Measurements from ENCODE around the gene NUAK1.

NUAK1 gene

GRCh38 chr12:106080791-106081170 is 58.0 kb downstream of the NUAK1 start:
- Histone ChIP-seq H3K9me3 (ENCODE audit: severe bottlenecking) (no peaks in the 10 kb centered on the region), H3K27ac (no peak overlapping the region), H3K27me3 (ENCODE audit: insufficient read depth, low read depth, severe bottlenecking) (no peaks in the 10 kb centered on the region), H3K36me3 (no peaks in the 10 kb centered on the region), H3K4me3 (ENCODE audit: low read depth, low read length) (no peak overlapping the region)
- TF ChIP-seq, protein P1, sequence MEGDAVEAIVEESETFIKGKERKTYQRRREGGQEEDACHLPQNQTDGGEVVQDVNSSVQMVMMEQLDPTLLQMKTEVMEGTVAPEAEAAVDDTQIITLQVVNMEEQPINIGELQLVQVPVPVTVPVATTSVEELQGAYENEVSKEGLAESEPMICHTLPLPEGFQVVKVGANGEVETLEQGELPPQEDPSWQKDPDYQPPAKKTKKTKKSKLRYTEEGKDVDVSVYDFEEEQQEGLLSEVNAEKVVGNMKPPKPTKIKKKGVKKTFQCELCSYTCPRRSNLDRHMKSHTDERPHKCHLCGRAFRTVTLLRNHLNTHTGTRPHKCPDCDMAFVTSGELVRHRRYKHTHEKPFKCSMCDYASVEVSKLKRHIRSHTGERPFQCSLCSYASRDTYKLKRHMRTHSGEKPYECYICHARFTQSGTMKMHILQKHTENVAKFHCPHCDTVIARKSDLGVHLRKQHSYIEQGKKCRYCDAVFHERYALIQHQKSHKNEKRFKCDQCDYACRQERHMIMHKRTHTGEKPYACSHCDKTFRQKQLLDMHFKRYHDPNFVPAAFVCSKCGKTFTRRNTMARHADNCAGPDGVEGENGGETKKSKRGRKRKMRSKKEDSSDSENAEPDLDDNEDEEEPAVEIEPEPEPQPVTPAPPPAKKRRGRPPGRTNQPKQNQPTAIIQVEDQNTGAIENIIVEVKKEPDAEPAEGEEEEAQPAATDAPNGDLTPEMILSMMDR (IDR thresholded peaks at IDR 0.05; ENCODE audit: low read depth, low read length) = no peak
- no peak for DNase-seq

DNA sequence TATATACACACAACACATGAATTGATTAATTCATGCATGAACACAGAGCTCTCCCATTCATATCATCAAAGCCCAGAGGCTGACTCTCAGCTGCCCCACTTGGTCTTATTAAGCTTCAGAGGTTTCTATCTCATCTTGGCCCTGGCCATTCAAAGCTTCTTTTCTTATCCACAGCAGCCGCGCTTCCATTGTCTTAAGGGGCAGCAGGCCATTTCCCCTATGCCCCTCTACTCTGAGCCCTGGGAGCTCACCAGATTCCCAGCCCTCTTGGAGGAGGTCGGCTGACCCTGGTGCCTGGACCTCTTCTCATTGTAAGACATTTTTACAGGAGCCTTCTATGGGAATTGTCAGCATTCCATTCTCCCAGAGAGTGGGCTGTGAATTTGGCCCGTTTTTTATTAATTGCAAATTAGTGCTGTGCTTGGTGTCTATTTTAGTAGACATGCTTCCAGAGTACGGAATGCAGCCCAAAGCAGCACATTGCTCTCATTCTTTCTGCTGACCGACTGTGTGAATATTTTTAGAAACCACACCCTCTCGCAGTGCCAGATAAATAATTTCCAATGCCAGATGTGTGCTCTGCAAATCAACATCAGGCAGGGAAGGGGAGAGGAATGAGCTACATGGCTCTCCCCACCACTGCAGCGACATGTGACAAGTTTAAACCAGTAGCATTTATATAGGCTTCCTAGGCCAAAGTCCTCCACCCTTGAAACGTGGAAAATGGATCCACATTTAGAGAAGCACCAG is 58.5 kb downstream of the NUAK1 start:
- H3K36me3 ChIP-seq = no peaks in the 10 kb centered on the region
- no peaks in the 10 kb centered on the region for H3K9me3 ChIP-seq (ENCODE audit: severe bottlenecking)
- TF ChIP-seq, protein P1 (IDR thresholded peaks at IDR 0.05; ENCODE audit: low read depth, low read length) = no peak
- no peak overlapping the region for H3K27ac ChIP-seq
- H3K4me3 ChIP-seq (ENCODE audit: low read depth, low read length) = no peak overlapping the region
- no peak for DNase-seq
- no peaks in the 10 kb centered on the region for H3K27me3 ChIP-seq (ENCODE audit: insufficient read depth, low read depth, severe bottlenecking)

DNA sequence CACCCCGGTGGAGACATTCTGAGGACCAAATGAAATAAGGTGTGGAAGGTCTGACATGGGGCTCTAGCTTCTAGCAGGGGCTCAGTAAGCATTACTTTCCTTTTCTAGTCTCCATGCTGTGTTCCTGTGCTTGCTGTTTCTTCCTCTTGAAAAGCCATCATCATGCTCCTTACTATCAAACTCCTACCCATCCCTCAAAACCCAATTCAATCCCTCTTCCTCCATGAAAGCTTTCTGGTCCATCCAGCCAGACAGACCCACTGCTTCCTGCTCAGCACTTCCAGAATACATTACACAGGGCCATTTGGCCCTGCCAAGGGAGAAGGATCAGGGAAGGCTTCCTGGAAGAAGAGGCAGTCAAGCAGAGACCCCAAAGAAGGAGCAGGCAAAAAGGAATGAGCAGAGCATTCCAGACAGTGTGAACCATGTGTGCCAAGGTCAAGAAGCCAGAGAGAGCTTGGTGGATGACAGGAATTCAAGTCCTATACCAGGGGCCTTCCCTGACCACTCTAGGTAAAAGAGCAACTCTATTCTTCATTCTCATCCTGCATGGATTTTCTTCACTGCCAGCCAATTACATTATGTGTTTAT is 59.5 kb downstream of the NUAK1 start:
- no peaks in the 10 kb centered on the region for H3K36me3 ChIP-seq
- TF ChIP-seq, protein P1 (IDR thresholded peaks at IDR 0.05; ENCODE audit: low read depth, low read length) = no peak
- no peak overlapping the region for H3K4me3 ChIP-seq (ENCODE audit: low read depth, low read length)
- H3K9me3 ChIP-seq (ENCODE audit: severe bottlenecking) = no peaks in the 10 kb centered on the region
- no peaks in the 10 kb centered on the region for H3K27me3 ChIP-seq (ENCODE audit: insufficient read depth, low read depth, severe bottlenecking)
- no peak overlapping the region for H3K27ac ChIP-seq
- no peak for DNase-seq

GRCh38 chr12:106078358-106079010 is 60.3 kb downstream of the NUAK1 start:
- DNase-seq = no peak
- no peaks in the 10 kb centered on the region for H3K27me3 ChIP-seq (ENCODE audit: insufficient read depth, low read depth, severe bottlenecking)
- no peaks in the 10 kb centered on the region for H3K9me3 ChIP-seq (ENCODE audit: severe bottlenecking)
- no peaks in the 10 kb centered on the region for H3K36me3 ChIP-seq
- TF ChIP-seq, protein P1 (IDR thresholded peaks at IDR 0.05; ENCODE audit: low read depth, low read length) = no peak
- H3K4me3 ChIP-seq (ENCODE audit: low read depth, low read length) = no peak overlapping the region
- H3K27ac ChIP-seq = no peak overlapping the region

DNA sequence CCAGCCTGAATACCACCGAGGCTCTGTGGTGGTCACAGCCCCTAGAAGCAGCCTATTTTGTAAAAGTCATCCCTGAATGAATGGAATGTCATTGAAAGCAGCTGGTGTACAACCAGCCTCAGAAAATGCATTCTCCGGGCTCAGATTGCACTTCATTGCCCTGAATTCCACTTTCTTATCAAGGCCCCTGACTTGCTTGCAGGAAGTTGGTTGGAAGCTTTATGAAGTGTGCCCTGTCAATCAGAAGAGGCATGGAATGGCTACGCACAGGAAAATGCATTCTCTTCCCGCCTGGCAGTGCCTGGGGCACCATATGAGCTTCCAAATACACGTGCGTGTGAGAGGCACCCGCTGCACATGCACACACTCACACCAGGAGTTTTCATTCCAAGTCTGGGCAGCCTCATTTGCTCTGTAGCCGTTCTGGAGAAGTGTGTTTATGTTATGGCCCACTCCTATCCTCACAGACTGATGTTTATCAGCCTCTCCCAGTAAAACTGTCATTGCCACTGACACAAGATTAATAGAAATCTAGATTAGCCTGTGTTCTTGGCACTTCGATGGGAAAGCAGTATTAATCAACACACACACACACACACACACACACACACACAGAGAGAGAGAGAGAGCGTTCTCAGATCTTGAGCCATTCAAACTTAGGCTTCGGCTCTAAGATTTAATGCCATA is 63.9 kb downstream of the NUAK1 start:
- no peaks in the 10 kb centered on the region for H3K27me3 ChIP-seq (ENCODE audit: insufficient read depth, low read depth, severe bottlenecking)
- TF ChIP-seq, protein P1 (IDR thresholded peaks at IDR 0.05; ENCODE audit: low read depth, low read length) = no peak
- no peak overlapping the region for H3K4me3 ChIP-seq (ENCODE audit: low read depth, low read length)
- H3K27ac ChIP-seq = no peak overlapping the region
- DNase-seq = no peak
- no peaks in the 10 kb centered on the region for H3K36me3 ChIP-seq
- no peaks in the 10 kb centered on the region for H3K9me3 ChIP-seq (ENCODE audit: severe bottlenecking)

Data from WERI-Rb-1 (cell line).